HG03064 (cell line): Measurements from ENCODE around the gene MAP3K21.

Source experiments
- ATAC-seq: cut with Tn5 transposase; IDR thresholded peaks from one replicate; pipeline ENCODE4 v1.9.1; 2021; ENCODE audit warnings: low read depth; ENCODE audit not compliant: unreplicated experiment

Gene MAP3K21

DNA sequence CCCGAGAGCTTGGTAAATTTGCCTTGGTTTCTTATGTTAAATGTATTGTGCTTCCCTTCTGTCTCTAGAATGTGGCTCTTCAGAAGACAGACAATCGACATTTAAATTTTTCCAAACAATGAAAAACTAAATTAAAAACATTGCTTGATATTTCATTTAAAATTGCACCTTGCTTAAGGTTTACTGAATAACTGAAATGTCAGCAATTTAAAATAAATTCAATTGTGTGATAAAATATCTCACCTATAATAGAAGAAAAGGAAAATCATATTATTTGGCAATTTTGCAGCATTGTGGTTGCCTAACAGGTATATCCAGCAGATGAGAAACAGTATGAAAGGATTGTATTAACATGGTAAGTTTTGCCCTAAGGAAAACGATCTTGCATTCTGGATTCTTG is 56.5 kb downstream of the MAP3K21 start:
- no peak for ATAC-seq

DNA sequence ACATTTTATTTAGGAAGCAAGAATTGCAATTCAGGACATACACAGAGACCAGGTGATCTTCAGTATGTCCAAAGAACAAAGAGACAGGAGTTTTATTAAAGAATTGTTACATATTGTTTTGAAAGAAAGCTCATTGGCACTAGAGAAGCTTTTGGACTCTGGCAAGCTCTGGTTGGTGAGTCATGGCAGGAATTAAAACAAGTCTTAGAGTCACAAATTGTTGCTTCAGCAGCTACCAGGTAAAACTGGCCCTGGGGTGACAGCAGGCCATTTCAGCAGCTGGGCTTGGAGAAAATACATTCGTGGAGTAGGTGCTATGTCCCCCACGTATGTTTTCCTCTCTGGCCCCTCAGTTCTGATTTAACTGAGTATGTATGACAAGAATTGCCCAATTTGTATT is 58.8 kb downstream of the MAP3K21 start:
- ATAC-seq, result no peak

DNA sequence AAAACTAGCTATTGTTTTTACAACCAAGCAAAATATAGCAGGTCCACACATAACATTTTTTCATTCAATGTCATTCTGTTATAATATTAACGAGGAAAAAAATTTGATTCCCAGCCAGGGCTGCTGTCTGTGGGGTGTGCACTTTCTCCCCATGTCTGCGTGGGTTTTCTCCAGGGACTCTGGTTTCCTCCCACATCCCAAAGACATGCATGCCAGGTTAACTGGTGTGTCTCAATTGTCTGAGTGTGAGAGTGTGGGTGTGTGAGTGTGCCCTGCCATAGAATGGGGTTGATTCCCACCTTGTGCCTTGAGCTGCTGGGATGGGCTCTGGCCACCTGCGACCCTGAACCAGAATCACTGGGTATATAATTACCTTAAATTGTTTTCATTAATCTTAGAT is 60.1 kb downstream of the MAP3K21 start:
- ATAC-seq, result no peak

DNA sequence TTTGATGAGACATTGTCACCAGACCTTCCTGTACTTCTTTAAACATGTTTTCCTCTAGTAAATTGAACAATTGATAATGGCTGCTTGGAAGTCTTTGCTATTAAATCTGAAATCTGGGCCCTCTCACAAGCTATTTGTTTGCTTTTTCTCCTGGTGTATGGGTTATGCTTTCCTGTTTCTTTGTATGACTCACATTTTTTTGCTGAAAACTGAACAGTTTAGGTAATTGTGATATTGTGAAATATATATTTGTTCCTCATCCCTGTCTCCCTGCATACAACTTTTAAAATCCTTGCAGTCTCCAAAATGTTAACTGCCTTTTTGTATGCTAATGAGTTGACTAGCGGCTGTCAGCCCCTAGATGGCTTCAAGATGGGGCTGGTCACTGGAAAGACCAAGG is 61.6 kb downstream of the MAP3K21 start:
- ATAC-seq, result no peak

DNA sequence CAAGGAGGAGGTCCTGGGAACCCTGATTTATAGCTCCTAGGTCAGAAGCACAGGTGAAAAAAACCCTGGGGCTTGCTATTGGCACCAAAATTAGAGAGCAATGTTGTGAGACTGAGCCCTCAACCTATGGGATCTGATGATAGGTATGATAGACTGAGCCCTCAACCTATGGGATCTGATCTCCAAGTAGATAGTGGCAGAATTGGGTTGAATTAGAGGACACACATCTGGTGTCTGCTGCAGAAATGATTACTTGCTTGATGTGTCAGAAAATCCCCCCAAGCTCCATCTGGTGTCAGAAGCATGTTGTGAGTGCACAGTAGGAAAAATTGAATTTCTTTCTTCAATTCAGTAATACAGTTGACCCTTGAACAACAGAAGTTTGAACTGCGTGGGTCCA is 62.4 kb downstream of the MAP3K21 start:
- no peak for ATAC-seq

DNA sequence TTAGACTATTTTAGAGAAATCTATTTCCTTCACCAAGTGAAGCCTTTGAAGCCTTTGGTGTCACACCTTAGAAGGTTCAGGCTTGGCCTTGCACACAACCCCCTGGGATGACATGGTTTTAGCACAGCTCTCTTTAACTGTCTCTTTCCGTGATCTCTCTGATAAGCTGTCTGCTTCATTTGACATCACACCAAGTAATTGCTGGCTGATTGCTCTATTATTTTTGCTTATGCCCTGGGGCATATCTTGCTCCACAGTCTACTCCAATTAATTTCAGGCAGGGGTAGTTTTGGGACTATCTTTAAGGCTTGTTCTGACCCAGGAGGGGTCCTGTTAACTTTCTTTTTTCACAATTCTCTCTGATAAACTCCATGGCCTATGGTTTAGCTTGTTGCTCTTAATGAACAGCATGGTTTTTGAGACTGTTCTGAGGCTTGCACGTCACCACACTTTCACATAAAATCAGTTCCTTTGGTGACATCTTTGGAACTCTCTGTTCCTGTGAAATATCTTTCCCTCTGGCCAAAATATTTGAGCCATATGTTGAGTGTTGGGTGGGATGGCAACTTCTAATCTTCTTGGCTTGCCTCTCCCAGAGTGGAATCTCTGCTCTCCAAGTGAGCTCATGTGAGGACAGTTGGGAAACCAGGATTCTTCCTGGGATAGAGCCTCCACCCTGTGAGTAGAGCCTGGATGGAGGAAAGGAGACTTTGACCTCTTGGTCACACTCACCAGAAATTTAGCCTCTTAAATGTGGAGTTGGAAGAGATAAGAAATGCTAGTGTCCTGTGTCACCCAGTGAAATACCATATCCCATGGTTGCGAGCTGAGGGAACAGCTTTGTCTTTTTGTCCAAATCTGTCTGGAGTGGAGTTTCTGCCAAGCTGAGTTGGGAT is 63.6 kb downstream of the MAP3K21 start:
- no peak for ATAC-seq

DNA sequence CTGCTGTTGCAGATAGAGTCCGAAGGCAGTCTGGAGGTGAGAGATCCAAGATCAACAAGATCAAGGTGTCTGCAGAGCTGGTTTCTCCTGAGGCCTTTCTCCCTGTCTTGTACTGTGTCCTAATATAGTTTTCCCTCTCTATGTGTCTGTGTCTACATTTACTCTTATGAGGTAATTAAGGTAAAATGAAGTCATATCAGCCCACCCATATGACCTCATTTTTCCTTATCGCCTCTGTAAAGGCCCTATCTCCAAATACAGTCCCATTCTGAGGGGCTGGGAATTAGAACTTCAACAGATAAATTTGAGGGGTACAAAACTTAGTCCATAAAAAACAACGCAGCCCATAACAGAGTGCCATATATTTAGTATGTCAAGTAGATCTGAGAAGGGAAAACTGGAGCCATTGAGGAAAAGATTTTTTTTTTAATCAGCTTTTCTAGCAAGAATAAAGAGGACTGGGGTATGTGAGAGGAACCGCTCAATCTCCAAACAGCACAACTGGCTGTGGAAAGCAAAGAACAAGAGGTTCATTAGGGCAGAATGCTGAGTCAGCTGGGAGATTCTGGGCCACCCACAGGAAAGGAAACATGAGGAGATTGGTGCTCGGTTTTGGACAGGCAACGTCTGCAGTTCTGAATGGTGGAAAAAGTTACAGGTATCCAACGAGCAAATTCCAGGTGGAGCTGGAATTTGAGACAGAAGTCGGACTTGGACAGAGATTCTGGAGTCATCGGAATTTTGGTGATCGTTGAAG is 65.7 kb downstream of the MAP3K21 start:
- no peak for ATAC-seq

DNA sequence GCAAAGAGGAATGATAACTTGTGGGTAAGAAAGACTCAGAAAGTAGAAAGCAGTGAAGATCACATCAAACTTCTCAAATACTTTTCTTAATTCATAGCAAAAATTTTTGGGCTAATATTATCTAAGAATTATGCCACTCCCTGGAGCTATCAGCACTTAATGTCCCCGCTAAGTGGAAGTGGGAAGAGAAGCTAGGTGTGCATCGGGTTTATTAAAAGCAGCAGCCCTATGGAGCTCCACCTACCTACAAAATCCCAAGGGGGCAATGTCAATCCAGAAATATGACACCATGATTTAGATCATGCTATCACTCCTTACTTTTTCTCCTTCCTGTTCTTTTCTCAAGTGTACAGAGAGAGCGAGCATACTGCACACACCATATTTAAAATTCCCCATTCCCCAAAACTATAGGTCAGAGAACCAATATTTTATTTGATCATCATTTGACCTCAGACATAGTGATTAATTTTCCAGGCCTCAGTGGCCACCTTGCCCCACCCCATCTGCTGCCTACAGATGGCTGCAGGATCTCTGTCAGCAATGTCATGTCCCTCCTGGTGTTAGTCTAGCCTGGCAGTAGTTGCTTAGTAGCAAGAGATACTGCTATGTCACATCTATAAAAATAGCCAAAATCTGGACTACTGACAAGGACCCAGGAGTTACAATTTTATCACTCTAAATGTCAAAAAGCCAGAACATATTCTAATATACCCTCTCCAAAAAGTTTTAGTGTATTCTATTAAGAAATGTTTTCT is 66.6 kb downstream of the MAP3K21 start:
- no peak for ATAC-seq

DNA sequence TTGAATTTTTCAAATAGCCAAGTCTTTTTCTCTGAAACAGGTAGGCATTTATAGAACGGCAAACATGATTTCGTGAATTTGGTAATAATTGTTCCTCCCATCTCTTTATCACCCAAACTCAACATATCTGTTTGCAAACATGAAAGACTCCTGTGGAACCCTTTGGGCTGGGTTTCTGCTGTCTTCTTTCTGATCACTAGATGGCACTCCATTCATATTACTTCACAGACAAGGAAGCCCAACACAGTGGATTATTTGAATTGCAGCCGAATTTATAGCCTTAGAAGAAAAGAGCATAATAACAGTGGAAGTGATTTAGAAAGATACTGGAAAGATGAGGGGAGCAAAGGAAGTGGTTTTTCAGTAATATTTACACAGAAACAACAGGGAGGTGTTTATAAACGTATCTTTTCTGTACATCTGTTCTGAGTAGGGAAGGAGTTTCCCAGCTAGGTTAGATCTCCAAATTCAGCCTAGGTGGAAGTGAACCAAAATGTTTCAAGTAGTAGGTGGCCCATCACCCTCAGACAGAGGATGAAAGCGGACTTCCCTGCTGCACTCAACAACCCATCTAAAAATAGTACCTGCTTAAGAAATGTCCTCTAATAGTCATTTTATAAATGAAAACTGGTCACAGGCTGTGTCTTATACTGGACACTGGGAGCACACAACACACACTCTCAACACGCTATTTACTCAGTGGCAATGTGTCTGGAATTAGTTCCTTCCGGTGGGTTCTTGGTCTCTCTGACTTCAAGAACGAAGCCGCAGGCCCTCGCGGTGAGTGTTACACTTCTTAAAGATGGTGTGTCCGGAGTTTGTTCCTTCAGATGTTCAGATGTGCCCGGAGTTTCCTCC is 67.6 kb downstream of the MAP3K21 start:
- peak; percentile 75 for ATAC-seq

DNA sequence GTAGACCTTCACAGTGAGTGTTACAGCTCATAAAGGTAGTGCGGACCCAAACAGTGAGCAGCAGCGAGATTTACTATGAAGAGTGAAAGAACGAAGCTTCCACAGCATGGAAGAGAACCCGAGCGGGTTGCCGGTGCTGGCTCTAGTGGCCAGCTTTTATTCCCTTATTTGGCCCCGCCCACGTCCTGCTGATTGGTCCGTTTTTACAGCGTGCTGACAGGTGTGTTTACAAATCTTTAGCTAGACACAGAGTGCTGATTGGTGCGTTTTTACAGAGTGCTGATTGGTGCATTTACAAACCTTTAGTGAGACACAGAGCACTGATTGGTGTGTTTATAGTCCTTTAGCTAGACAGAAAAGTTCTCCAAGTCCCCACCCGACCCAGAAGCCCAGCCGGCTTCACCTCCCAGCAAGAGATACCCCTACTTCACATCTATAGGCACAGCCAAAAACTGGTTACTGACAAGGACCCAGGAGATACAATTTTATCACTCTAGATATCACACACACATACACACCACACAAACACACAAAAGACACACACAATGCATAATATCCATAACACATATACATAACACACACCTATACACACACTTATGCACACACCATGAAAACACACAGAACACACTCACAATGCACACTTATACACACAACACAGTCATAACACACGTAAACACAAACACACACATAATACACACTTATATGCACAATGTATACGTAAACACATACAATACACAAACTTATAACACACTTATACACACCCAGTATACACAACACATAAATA is 68.5 kb downstream of the MAP3K21 start:
- no peak for ATAC-seq

DNA sequence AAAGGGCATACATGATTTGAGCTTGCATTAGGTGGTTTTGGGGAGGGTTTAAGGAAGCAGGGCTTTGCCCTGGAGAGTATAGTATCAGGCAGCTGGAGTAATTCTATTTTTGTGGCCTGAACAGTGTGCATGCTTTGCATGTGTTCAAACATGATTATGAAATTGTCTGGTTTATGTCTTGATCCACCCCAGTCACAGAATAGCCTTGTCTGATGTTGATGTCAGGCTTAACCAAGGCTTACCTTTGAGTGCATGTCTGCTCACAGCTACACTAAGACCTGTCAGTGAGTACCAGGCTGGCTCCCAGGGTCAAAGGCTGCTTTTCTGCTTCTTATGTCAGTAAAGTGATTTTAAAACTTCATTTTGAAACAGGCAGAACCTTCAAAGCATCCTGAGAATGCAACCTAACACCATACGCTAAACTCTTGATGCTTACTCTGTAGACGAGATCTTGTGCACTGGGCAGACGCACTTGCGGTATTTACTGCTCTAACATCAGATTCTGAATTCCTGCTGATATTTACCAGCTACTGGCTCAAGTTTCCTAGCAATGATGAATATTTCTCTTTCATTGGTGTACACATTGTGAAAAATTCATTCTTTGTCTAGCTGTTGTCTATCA is 78.9 kb downstream of the MAP3K21 start:
- no peak for ATAC-seq

DNA sequence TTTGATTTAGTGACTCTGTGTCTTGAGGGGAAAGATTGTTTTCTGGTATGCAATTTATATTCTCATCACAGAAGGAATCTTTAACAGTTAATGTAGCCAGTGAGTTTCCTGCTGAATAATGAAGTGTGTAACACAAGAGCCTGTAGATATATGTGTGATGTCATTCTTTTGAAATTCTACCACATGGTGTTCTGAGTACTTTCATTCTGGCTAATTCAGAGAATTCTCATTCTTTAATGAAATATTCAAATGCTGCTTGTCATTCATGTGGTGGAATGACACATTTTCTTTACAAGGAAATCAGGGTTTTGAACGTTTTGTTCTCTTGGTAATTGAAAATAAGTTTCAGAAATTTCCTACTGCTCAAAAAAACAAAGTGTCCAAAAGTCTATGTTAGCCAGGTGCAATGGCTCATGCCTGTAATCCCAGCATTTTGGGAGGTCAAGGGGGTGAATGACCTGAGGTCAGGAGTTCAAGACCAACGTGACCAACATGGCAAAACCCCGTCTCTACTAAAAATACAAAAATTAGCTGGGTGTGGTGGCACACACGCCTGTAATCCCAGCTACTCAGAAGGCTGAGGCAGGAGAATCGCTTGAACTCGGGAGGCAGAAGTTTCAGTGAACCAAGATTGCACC is 79.6 kb downstream of the MAP3K21 start:
- no peak for ATAC-seq

DNA sequence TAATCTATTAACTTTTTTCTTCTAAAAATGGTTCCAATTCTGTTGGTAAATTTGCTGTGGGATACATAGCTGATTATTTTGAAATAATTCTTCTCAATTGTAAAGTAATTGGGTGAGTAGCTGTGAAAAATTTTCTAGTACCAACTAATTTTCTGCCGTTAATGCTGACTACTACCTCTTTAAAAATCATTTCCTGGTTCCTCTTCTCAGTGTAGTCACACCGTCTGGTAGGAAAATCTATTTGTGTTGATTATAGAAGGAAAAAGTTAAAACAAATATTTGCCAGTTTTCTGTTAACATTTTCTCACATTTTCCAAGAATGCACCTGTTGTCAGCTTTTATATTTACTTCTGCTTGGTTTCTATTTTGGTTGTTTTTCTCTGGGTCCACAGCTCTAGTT is 82.0 kb downstream of the MAP3K21 start:
- ATAC-seq, result no peak

DNA sequence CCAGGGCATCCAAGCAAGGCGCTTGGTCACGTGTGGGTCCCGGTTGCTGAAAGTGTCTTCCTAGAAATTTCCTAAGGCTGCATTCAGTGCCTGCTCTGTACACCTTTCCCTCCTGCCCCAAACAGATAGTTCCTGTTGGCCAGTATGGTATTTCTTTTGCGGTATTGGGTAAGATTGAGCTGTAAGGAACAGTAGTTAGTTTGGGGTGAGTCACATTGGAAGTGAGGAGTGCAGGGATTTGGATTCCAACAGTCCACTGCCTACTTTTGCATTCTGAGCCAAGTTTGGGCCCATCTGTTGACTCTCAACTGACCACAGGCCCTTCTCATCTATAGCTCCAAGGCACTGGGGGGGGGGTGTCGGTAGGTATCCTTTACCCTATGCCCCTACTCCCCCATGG is 83.4 kb downstream of the MAP3K21 start:
- ATAC-seq, result no peak

DNA sequence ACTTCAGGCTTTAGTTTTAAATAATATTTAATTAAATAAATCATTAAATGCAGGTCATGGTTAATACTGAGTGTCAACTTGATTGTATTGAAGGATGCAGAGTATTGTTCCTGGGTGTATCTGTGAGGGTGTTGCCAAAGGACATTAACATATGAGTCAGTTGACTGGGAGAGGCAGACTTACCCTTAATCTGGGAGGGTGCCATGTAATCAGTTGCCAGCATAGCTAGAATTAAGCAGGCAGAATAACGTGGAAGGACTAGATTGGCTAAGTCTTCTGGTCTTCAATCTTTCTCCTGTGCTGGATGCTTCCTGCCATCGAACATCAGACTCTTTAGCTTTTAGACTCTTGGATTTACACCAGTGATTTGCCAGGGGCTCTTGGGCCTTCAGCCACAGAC is 85.3 kb downstream of the MAP3K21 start:
- no peak for ATAC-seq

DNA sequence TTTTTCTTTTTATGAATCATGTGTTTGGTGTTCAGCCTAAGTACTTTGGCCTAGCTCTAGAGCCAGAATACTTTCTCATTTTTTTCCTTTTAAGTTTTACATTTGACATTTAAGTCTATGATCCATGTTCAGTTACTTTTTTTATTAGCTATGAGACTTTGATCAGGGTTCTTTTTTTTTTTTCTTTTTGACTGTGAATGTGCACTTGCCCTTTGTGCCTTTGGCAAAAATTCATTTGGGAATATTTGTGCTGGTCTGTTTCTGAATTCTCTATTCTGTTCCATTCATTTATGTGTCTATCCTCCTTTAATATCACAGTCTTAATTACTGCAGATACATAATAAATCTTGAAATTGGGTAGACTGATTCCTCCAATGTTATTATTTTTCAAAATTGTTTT is 93.8 kb downstream of the MAP3K21 start:
- ATAC-seq, result no peak

DNA sequence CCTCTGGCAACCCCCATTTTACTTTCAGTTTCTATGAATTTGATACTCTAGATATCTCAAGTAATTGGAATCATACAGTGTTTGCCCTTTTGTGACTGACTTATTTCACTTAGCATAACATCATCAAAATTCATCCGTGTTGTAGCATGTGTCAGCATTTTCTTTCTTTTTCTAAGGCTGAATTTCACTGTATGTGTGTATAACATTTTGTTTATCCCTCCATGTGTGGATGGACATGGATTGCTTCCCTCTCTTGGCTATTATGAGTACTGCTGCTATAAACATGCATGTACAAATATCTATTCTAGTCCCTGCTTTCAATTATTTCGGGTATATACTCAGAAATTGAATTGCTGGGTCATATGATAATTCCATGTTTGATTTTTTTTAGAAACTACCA is 97.3 kb downstream of the MAP3K21 start:
- ATAC-seq, result no peak

DNA sequence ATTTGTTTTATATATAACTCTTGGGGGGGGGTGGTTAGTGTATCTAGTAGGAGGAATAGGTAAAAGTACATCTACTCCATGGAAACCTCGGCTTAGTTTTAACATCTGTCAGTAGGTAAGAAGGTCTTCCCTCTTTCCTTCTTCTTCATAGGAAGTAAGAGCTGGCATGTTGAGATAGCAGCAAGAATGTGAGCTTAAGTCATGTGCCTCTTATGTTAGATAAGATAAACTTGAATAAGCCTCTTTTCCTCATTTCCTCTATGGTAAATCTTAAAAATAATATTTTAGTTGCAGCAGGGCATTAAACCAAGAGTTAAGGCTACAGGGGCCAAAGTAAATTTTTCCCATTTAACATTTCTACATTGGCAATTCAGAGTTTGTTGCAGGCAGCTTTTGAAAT is 100.4 kb downstream of the MAP3K21 start:
- no peak for ATAC-seq
